ENCODE data around the gene COQ4. TPM values are rescaled to one million over a fixed set of nuclear protein-coding genes. Genes with fewer than 3 reads are reported as not detected.

COQ4 gene
- total RNA-seq, 2 donors from 2014 or later, result 48.1 to 50.7 TPM

DNA sequence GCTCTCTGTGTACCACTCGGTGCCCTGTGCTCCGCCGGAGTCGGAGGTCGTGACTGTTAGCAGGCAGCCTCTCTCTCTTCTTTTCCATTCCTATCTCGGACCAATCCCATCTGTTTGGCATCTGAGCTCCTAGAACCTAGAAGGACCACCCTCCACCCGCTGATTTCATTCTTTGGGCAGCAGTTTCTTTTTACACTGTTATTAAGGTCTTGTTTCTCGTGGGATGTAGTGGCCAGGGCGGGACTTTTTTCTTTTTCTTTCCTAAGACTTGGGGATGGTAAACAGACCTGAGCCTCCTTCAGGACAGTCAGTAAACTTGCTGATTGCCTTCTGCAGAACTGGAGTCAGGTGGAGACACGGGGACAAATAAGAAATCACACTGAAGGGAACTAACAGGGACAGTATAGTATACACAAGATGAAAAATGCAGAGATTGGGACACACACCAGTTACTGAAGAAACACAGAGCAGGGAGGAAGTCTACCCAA lies 49.0 kb downstream of the COQ4 start:
- Histone ChIP-seq H3K9ac (ENCODE audit: extremely low read depth, low read length, poor library complexity, severe bottlenecking) (peak overlapping the region; percentile 66), H3K36me3 (ENCODE audit: control insufficient read depth, insufficient read depth, low read length) (peaks cover 6% of the 10 kb centered on the region), H3K9me3 (ENCODE audit: control insufficient read depth, low read length) (no peaks in the 10 kb centered on the region), H3K27me3 (ENCODE audit: control insufficient read depth, insufficient read depth, low read length, poor library complexity, severe bottlenecking) (no peaks in the 10 kb centered on the region), H3K4me3 (ENCODE audit: low read length) (peak overlapping the region; percentile 98), H3K4me1 (ENCODE audit: control insufficient read depth, insufficient read depth, low read length) (peaks cover 5% of the 10 kb centered on the region), H3K27ac (ENCODE audit: low read depth, low read length) (no peak overlapping the region)
- Mint-ChIP-seq H3K4me1 (peaks cover 20% of the 10 kb centered on the region), H3K27ac (peak overlapping the region; percentile 87), H3K27me3 (ENCODE audit: insufficient read depth) (peaks cover 12% of the 10 kb centered on the region), H3K9me3 (no peaks in the 10 kb centered on the region), H3K36me3 (ENCODE audit: low read depth) (peaks cover 7% of the 10 kb centered on the region), H3K4me3 (peak overlapping the region; percentile 94)
- DNase-seq, result no peak
- peak; percentile 9 for TF ChIP-seq CTCF (conservative IDR thresholded peaks at IDR 0.05)
- 0 to 1% methylated on average over 8 to 10 of the region's 10 CpGs for WGBS, 2 experiments (ENCODE audit: insufficient coverage in 1 of 2, insufficient read length in 1 of 2)

- Mint-ChIP-seq H3K4me1 (peaks cover 20% of the 10 kb centered on the region), H3K4me3 (peak overlapping the region; percentile 94), H3K9me3 (no peaks in the 10 kb centered on the region), H3K27ac (no peak overlapping the region), H3K27me3 (ENCODE audit: insufficient read depth) (peaks cover 7% of the 10 kb centered on the region), H3K36me3 (ENCODE audit: low read depth) (peaks cover 7% of the 10 kb centered on the region)
- Histone ChIP-seq H3K9ac (ENCODE audit: extremely low read depth, low read length, poor library complexity, severe bottlenecking) (peak overlapping the region; percentile 66), H3K4me3 (ENCODE audit: low read length) (peak overlapping the region; percentile 98), H3K27ac (ENCODE audit: low read depth, low read length) (no peak overlapping the region), H3K9me3 (ENCODE audit: control insufficient read depth, low read length) (no peaks in the 10 kb centered on the region), H3K36me3 (ENCODE audit: control insufficient read depth, insufficient read depth, low read length) (peaks cover 6% of the 10 kb centered on the region), H3K27me3 (ENCODE audit: control insufficient read depth, insufficient read depth, low read length, poor library complexity, severe bottlenecking) (no peaks in the 10 kb centered on the region), H3K4me1 (ENCODE audit: control insufficient read depth, insufficient read depth, low read length) (peaks cover 5% of the 10 kb centered on the region)
- WGBS, 2 experiments (ENCODE audit: insufficient coverage in 1 of 2, insufficient read length in 1 of 2), result 82 to 86% methylated on average over 4 of the region's 4 CpGs
- no peak for DNase-seq
- no peak for TF ChIP-seq CTCF (conservative IDR thresholded peaks at IDR 0.05)
Observed at GRCh38 chr9:128372188-128372641, 49.6 kb downstream of the COQ4 start.

GRCh38 chr9:128372784-128373183 lies 50.1 kb downstream of the COQ4 start:
- no peaks in the 10 kb centered on the region for H3K27me3 ChIP-seq (ENCODE audit: control insufficient read depth, insufficient read depth, low read length, poor library complexity, severe bottlenecking)
- Mint-ChIP-seq H3K9me3 (no peaks in the 10 kb centered on the region), H3K4me1 (peaks cover 20% of the 10 kb centered on the region), H3K4me3 (peak overlapping the region; percentile 94), H3K27me3 (ENCODE audit: insufficient read depth) (peaks cover 2% of the 10 kb centered on the region), H3K27ac (no peak overlapping the region), H3K36me3 (ENCODE audit: low read depth) (peaks cover 10% of the 10 kb centered on the region)
- 91% methylated on average over 1 of the region's 1 CpG; no CpG with 5 or more reads in 1 of the 2 experiments for WGBS, 2 experiments (ENCODE audit: insufficient coverage in 1 of 2, insufficient read length in 1 of 2)
- DNase-seq, result no peak
- peaks cover 5% of the 10 kb centered on the region for H3K4me1 ChIP-seq (ENCODE audit: control insufficient read depth, insufficient read depth, low read length)
- H3K36me3 ChIP-seq (ENCODE audit: control insufficient read depth, insufficient read depth, low read length), result peaks cover 7% of the 10 kb centered on the region
- no peak overlapping the region for H3K9ac ChIP-seq (ENCODE audit: extremely low read depth, low read length, poor library complexity, severe bottlenecking)
- H3K9me3 ChIP-seq (ENCODE audit: control insufficient read depth, low read length), result no peaks in the 10 kb centered on the region
- H3K27ac ChIP-seq (ENCODE audit: low read depth, low read length), result no peak overlapping the region
- no peak for TF ChIP-seq CTCF (conservative IDR thresholded peaks at IDR 0.05)
- H3K4me3 ChIP-seq (ENCODE audit: low read length), result peak overlapping the region; percentile 98
